A673 (cell line): ENCODE results near the gene FANCB.

Source experiments
- EZH2 ChIP-seq: fragments of 200-600 bp; sonication (generic); IDR thresholded peaks from 2 replicates; pipeline ENCODE4 v1.6.1; 2017; ENCODE audit warnings: borderline replicate concordance, low read depth, mild to moderate bottlenecking, mixed read lengths, antibody characterized with exemption, low read length; ENCODE audit not compliant: poor library complexity, severe bottlenecking
- TF ChIP-seq, protein P1 (sequence below): fragments of 300-800, 200-600 bp; sonication (generic); conservative IDR thresholded peaks from 2 replicates; pipeline ENCODE4 v1.5.1; 2017; ENCODE audit warnings: low read depth, mild to moderate bottlenecking, antibody characterized with exemption, low read length, moderate library complexity, mixed read lengths

DNA sequence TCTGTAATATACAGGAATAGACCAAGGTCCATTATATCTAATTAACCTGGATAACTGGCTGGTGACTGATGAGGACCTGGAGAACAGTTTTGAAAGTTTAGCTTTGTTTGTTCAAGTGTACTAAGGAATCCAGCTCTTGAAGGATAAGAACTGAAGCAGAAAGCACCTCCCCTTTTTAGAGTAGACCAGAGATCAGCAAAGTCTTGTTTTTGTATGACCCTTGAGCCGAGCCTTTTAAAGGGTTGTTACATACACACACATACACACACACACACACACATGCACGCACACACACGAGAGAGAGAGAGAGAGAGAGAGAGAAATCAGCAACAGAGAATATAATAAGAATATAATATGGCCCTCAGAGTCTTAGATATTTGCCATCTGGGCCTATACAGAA is 13.4 kb upstream of the FANCB start:
- TF ChIP-seq, protein P1, sequence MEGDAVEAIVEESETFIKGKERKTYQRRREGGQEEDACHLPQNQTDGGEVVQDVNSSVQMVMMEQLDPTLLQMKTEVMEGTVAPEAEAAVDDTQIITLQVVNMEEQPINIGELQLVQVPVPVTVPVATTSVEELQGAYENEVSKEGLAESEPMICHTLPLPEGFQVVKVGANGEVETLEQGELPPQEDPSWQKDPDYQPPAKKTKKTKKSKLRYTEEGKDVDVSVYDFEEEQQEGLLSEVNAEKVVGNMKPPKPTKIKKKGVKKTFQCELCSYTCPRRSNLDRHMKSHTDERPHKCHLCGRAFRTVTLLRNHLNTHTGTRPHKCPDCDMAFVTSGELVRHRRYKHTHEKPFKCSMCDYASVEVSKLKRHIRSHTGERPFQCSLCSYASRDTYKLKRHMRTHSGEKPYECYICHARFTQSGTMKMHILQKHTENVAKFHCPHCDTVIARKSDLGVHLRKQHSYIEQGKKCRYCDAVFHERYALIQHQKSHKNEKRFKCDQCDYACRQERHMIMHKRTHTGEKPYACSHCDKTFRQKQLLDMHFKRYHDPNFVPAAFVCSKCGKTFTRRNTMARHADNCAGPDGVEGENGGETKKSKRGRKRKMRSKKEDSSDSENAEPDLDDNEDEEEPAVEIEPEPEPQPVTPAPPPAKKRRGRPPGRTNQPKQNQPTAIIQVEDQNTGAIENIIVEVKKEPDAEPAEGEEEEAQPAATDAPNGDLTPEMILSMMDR, result no peak
- no peak for TF ChIP-seq EZH2
